Measurements from ENCODE around the gene DSTYK.

DSTYK gene

GRCh38 chr1:205137901-205138300 is 73.6 kb downstream of the DSTYK start:
- H3K4me1 ChIP-seq (ENCODE audit: control insufficient read depth, low read depth, low read length), result peaks cover 7% of the 10 kb centered on the region
- H3K27me3 ChIP-seq (ENCODE audit: control insufficient read depth, insufficient read depth, low read length), result no peaks in the 10 kb centered on the region
- no peak overlapping the region for H3K4me3 ChIP-seq (ENCODE audit: low read length)
- H3K9ac ChIP-seq (ENCODE audit: low read length), result no peak overlapping the region
- no peaks in the 10 kb centered on the region for H3K36me3 ChIP-seq (ENCODE audit: control insufficient read depth, low read depth, low read length)
- H3K27ac ChIP-seq (ENCODE audit: low read length), result no peak overlapping the region
- no peaks in the 10 kb centered on the region for H3K9me3 ChIP-seq (ENCODE audit: control insufficient read depth, low read depth, low read length)

- no peaks in the 10 kb centered on the region for H3K9me3 ChIP-seq (ENCODE audit: control insufficient read depth, low read depth, low read length)
- no peak overlapping the region for H3K27ac ChIP-seq (ENCODE audit: low read length)
These were observed 78.2 kb downstream of the DSTYK start for GRCh38 chr1:205133287-205133686.

DNA sequence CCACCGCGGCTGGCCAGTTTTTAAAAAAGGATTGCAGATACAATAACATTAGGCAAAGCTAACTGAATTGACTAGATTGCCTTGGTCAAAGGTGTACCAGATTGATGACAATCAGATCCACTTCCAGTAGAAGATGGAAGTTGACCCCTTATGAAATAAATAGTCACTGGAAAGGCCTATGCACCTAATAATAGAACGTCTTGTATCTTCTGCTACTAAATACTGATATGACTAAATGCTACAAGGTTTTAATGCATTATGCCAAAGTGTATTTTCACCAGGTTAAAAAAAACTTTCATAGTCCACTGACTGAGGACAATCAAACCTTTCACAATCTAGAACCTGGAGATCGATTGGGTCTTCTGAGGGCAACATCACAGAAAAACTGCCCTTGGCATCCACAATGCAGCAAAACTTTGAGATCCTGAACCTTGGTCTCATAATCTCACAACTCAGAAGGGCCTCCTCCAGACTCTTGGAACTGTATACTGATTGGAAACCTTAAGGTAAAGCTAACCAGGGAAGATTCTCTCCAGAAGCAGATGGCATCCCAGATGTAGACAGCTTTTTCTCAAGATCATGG is 82.0 kb downstream of the DSTYK start:
- no peak overlapping the region for H3K27ac ChIP-seq (ENCODE audit: low read length)
- H3K4me3 ChIP-seq (ENCODE audit: low read length), result no peak overlapping the region
- no peaks in the 10 kb centered on the region for H3K36me3 ChIP-seq (ENCODE audit: control insufficient read depth, low read depth, low read length)
- H3K9ac ChIP-seq (ENCODE audit: low read length), result no peak overlapping the region
- no peaks in the 10 kb centered on the region for H3K4me1 ChIP-seq (ENCODE audit: control insufficient read depth, low read depth, low read length)
- H3K27me3 ChIP-seq (ENCODE audit: control insufficient read depth, insufficient read depth, low read length), result no peaks in the 10 kb centered on the region
- no peaks in the 10 kb centered on the region for H3K9me3 ChIP-seq (ENCODE audit: control insufficient read depth, low read depth, low read length)

More at GRCh38 chr1:205133287-205133686, 78.2 kb downstream of the DSTYK start:
- Histone ChIP-seq H3K4me1 (ENCODE audit: control insufficient read depth, low read depth, low read length) (peaks cover 7% of the 10 kb centered on the region), H3K9ac (ENCODE audit: low read length) (no peak overlapping the region), H3K36me3 (ENCODE audit: control insufficient read depth, low read depth, low read length) (no peaks in the 10 kb centered on the region), H3K27me3 (ENCODE audit: control insufficient read depth, insufficient read depth, low read length) (no peaks in the 10 kb centered on the region), H3K4me3 (ENCODE audit: low read length) (no peak overlapping the region)

- H3K4me1 ChIP-seq (ENCODE audit: control insufficient read depth, low read depth, low read length), result no peaks in the 10 kb centered on the region
- no peaks in the 10 kb centered on the region for H3K36me3 ChIP-seq (ENCODE audit: control insufficient read depth, low read depth, low read length)
- H3K9ac ChIP-seq (ENCODE audit: low read length), result no peak overlapping the region
- no peak overlapping the region for H3K27ac ChIP-seq (ENCODE audit: low read length)
- H3K9me3 ChIP-seq (ENCODE audit: control insufficient read depth, low read depth, low read length), result no peaks in the 10 kb centered on the region
- no peak overlapping the region for H3K4me3 ChIP-seq (ENCODE audit: low read length)
- no peaks in the 10 kb centered on the region for H3K27me3 ChIP-seq (ENCODE audit: control insufficient read depth, insufficient read depth, low read length)
These were observed 83.5 kb downstream of the DSTYK start for GRCh38 chr1:205128050-205128449.

DNA sequence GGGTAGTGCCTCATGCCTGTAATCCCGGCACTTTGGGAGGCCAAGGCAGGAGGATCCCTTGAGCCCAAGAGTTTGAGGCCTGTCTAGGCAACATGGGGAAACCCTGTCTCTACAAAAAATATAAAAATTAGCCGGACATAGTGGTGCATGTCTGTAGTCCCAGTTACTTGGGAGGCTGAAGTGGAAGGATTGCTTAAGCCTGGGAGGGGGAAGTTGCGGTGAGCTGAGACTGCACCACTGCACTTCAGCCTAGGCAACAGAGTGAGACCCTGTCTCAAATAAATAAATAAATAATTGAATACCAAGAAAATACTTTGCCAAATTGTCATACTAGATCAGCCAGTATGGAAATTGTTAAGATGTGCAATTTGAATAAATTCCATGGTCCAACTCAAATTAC is 83.9 kb downstream of the DSTYK start:
- Histone ChIP-seq H3K27ac (ENCODE audit: low read length) (no peak overlapping the region), H3K27me3 (ENCODE audit: control insufficient read depth, insufficient read depth, low read length) (no peaks in the 10 kb centered on the region), H3K4me1 (ENCODE audit: control insufficient read depth, low read depth, low read length) (no peaks in the 10 kb centered on the region), H3K36me3 (ENCODE audit: control insufficient read depth, low read depth, low read length) (no peaks in the 10 kb centered on the region), H3K4me3 (ENCODE audit: low read length) (no peak overlapping the region), H3K9me3 (ENCODE audit: control insufficient read depth, low read depth, low read length) (no peaks in the 10 kb centered on the region), H3K9ac (ENCODE audit: low read length) (no peak overlapping the region)

DNA sequence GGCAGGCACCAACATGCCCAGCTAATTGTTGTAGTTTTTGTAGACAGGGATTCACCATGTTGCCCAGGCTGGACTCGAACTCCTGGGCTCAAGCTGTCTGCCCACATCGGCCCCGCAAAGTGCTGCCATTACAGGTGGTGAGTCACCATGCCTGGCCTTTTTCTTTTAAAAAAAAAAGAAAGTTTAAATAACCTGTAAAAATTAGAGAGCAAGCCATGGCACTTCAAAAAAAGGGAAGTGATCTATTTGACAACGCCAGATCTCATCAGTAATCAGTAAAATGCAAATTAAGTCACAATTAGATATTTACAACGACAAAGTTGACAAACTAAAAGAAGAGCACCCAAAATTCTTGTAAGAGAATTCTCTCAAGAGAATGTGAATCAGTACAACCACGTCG is 86.8 kb downstream of the DSTYK start:
- H3K4me1 ChIP-seq (ENCODE audit: control insufficient read depth, low read depth, low read length), result no peaks in the 10 kb centered on the region
- H3K36me3 ChIP-seq (ENCODE audit: control insufficient read depth, low read depth, low read length), result no peaks in the 10 kb centered on the region
- H3K9ac ChIP-seq (ENCODE audit: low read length), result no peak overlapping the region
- no peaks in the 10 kb centered on the region for H3K9me3 ChIP-seq (ENCODE audit: control insufficient read depth, low read depth, low read length)
- no peak overlapping the region for H3K4me3 ChIP-seq (ENCODE audit: low read length)
- H3K27ac ChIP-seq (ENCODE audit: low read length), result no peak overlapping the region
- no peaks in the 10 kb centered on the region for H3K27me3 ChIP-seq (ENCODE audit: control insufficient read depth, insufficient read depth, low read length)

DNA sequence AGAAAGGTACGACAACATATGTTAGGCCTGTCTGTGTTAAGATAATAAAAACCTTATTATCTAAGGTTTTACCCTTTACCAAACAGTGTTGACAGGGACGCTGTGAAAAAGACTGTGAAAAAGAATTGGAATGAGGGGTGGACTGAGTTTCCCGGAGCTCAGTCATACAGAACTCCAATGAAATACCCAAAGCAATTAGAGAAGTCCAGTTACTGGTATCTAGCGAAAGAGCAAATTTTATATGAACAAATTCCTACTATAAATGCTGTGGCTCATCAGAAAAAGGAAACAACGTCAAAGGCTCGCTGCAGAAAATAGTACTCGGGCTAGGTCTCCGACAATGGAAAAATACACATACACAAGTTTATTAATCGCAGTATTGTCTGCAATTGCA is 89.0 kb downstream of the DSTYK start:
- Histone ChIP-seq H3K27ac (ENCODE audit: low read length) (peak overlapping the region; percentile 100), H3K36me3 (ENCODE audit: control insufficient read depth, low read depth, low read length) (no peaks in the 10 kb centered on the region), H3K9ac (ENCODE audit: low read length) (peak overlapping the region; percentile 89), H3K4me1 (ENCODE audit: control insufficient read depth, low read depth, low read length) (no peaks in the 10 kb centered on the region), H3K4me3 (ENCODE audit: low read length) (peak overlapping the region; percentile 96), H3K9me3 (ENCODE audit: control insufficient read depth, low read depth, low read length) (no peaks in the 10 kb centered on the region), H3K27me3 (ENCODE audit: control insufficient read depth, insufficient read depth, low read length) (no peaks in the 10 kb centered on the region)

- no peaks in the 10 kb centered on the region for H3K4me1 ChIP-seq (ENCODE audit: control insufficient read depth, low read depth, low read length)
- H3K9me3 ChIP-seq (ENCODE audit: control insufficient read depth, low read depth, low read length), result no peaks in the 10 kb centered on the region
- H3K27ac ChIP-seq (ENCODE audit: low read length), result peak within 1 kb of the TSS; percentile 100
- H3K27me3 ChIP-seq (ENCODE audit: control insufficient read depth, insufficient read depth, low read length), result no peaks in the 10 kb centered on the region
- no peaks in the 10 kb centered on the region for H3K36me3 ChIP-seq (ENCODE audit: control insufficient read depth, low read depth, low read length)
- H3K9ac ChIP-seq (ENCODE audit: low read length), result peak within 1 kb of the TSS; percentile 89
- H3K4me3 ChIP-seq (ENCODE audit: low read length), result peak within 1 kb of the TSS; percentile 96
These were observed 89.6 kb downstream of the DSTYK start, which contains the start of gene RBBP5 for GRCh38 chr1:205121660-205122488. TSS of gene RBBP5 (minus strand) at chr1:205121978. CDS start at chr1:205121873, 105 bp downstream.

DNA sequence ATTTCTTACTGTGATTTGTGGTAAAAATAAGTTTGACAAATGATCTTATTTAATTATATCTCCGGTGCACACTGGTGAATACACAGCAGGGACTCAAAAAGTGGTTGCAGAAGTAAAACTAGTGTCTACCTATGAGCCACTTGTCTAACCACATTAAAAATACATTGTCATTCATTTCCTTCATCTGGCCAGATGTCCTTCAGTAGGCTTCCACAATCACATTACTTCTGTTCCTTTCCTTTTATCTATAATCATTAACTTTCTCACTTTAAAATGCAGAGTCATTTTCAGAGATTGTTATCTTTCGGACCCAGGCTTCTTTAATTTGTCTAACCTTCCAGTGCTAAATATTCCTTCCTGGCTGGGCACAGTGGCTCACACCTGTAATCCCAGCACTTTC is 92.8 kb downstream of the DSTYK start:
- Histone ChIP-seq H3K9ac (ENCODE audit: low read length) (no peak overlapping the region), H3K27me3 (ENCODE audit: control insufficient read depth, insufficient read depth, low read length) (no peaks in the 10 kb centered on the region), H3K4me1 (ENCODE audit: control insufficient read depth, low read depth, low read length) (no peaks in the 10 kb centered on the region), H3K9me3 (ENCODE audit: control insufficient read depth, low read depth, low read length) (no peaks in the 10 kb centered on the region), H3K4me3 (ENCODE audit: low read length) (no peak overlapping the region), H3K27ac (ENCODE audit: low read length) (no peak overlapping the region), H3K36me3 (ENCODE audit: control insufficient read depth, low read depth, low read length) (peaks cover 12% of the 10 kb centered on the region)

- H3K27me3 ChIP-seq (ENCODE audit: control insufficient read depth, insufficient read depth, low read length), result no peaks in the 10 kb centered on the region
- H3K4me3 ChIP-seq (ENCODE audit: low read length), result no peak overlapping the region
- no peak overlapping the region for H3K9ac ChIP-seq (ENCODE audit: low read length)
- H3K36me3 ChIP-seq (ENCODE audit: control insufficient read depth, low read depth, low read length), result peaks cover 31% of the 10 kb centered on the region
- H3K27ac ChIP-seq (ENCODE audit: low read length), result no peak overlapping the region
- no peaks in the 10 kb centered on the region for H3K9me3 ChIP-seq (ENCODE audit: control insufficient read depth, low read depth, low read length)
- no peaks in the 10 kb centered on the region for H3K4me1 ChIP-seq (ENCODE audit: control insufficient read depth, low read depth, low read length)
These were observed 100.1 kb downstream of the DSTYK start for GRCh38 chr1:205111354-205111753.

- no peaks in the 10 kb centered on the region for H3K4me1 ChIP-seq (ENCODE audit: control insufficient read depth, low read depth, low read length)
- no peaks in the 10 kb centered on the region for H3K9me3 ChIP-seq (ENCODE audit: control insufficient read depth, low read depth, low read length)
- no peak overlapping the region for H3K27ac ChIP-seq (ENCODE audit: low read length)
- no peaks in the 10 kb centered on the region for H3K27me3 ChIP-seq (ENCODE audit: control insufficient read depth, insufficient read depth, low read length)
- H3K4me3 ChIP-seq (ENCODE audit: low read length), result no peak overlapping the region
- no peak overlapping the region for H3K9ac ChIP-seq (ENCODE audit: low read length)
- H3K36me3 ChIP-seq (ENCODE audit: control insufficient read depth, low read depth, low read length), result peaks cover 33% of the 10 kb centered on the region
These were observed 101.8 kb downstream of the DSTYK start for GRCh38 chr1:205109711-205110110.

DNA sequence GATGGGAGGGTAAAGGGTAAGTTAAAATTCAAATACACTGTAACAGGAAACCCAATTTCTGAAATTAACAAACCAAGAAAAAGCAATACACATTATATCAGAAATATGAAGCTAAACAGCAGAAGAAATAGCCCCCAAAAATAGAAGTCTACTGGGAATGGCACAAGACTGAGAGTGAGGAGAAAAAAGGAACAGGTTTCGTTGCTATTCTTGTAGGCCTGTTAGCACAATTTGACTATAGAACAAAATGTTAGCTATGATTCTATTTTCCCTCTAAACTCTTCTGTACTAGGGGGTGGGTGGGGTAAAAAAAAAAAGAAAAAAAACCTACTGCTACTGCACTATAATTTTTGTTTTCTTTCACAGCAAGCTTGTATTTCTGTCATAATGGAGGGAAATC is 102.2 kb downstream of the DSTYK start:
- no peak overlapping the region for H3K4me3 ChIP-seq (ENCODE audit: low read length)
- H3K36me3 ChIP-seq (ENCODE audit: control insufficient read depth, low read depth, low read length), result peaks cover 31% of the 10 kb centered on the region
- no peaks in the 10 kb centered on the region for H3K27me3 ChIP-seq (ENCODE audit: control insufficient read depth, insufficient read depth, low read length)

More for the DNA sequence above, 102.2 kb downstream of the DSTYK start:
- H3K4me1 ChIP-seq (ENCODE audit: control insufficient read depth, low read depth, low read length), result no peaks in the 10 kb centered on the region
- H3K27ac ChIP-seq (ENCODE audit: low read length), result no peak overlapping the region
- no peaks in the 10 kb centered on the region for H3K9me3 ChIP-seq (ENCODE audit: control insufficient read depth, low read depth, low read length)
- no peak overlapping the region for H3K9ac ChIP-seq (ENCODE audit: low read length)

Data from iPS-18a (cell line).